OCI-LY1 (cell line): ENCODE measurements around the gene TNNT3.

ENCODE experiments used
- H2AFZ ChIP-seq: fragments of 200-600 bp; sonication (generic), shearing (Covaris generic); 2 replicates; pipeline ENCODE4 v1.6.0; 2014; ENCODE audit warnings: antibody characterized with exemption, mild to moderate bottlenecking, low read length
- H3F3A ChIP-seq: fragments of 200-600 bp; sonication (generic), shearing (Covaris generic); 2 replicates; pipeline ENCODE4 v1.6.0; 2014; ENCODE audit warnings: mild to moderate bottlenecking, antibody characterized with exemption, low read length, moderate library complexity; ENCODE audit not compliant: insufficient read depth
- H3K27ac ChIP-seq: fragments of 200-600 bp; sonication (generic); 2 replicates; pipeline ENCODE4 v1.5.1; 2014; ENCODE audit warnings: low read length, mixed run types, mild to moderate bottlenecking, low read depth; ENCODE audit not compliant: poor library complexity, severe bottlenecking
- H3K27me3 ChIP-seq: fragments of 200-600 bp; sonication (generic); 2 replicates; pipeline ENCODE4 v1.6.0; 2014; ENCODE audit warnings: antibody characterized with exemption, mild to moderate bottlenecking, low read length, moderate library complexity; ENCODE audit not compliant: insufficient read depth
- H3K36me3 ChIP-seq: fragments of 200-600 bp; sonication (generic); 2 replicates; pipeline ENCODE4 v1.6.1; 2014; ENCODE audit warnings: mild to moderate bottlenecking, antibody characterized with exemption, low read length, moderate library complexity, mixed read lengths; ENCODE audit not compliant: insufficient read depth
- H3K4me1 ChIP-seq: fragments of 200-600 bp; sonication (generic); 2 replicates; pipeline ENCODE4 v1.5.1; 2014; ENCODE audit warnings: mild to moderate bottlenecking, low read length, moderate library complexity; ENCODE audit not compliant: insufficient read depth, severe bottlenecking
- H3K4me2 ChIP-seq: fragments of 200-600 bp; sonication (generic), shearing (Covaris generic); 2 replicates; pipeline ENCODE4 v1.6.1; 2014; ENCODE audit warnings: low read length
- H3K4me3 ChIP-seq: fragments of 200-600 bp; sonication (generic); 2 replicates; pipeline ENCODE4 v1.5.1; 2014; ENCODE audit warnings: low read length, low read depth, mild to moderate bottlenecking, mixed read lengths; ENCODE audit not compliant: poor library complexity, severe bottlenecking
- H3K79me2 ChIP-seq: fragments of 200-600 bp; shearing (Covaris generic); 2 replicates; pipeline ENCODE4 v1.6.1; 2016; ENCODE audit warnings: mixed run types, low read length, mixed read lengths; ENCODE audit not compliant: insufficient read depth
- H3K9ac ChIP-seq: fragments of 200-600 bp; sonication (generic), shearing (Covaris generic); 2 replicates; pipeline ENCODE4 v1.6.1; 2014; ENCODE audit warnings: mild to moderate bottlenecking, low read length, mixed read lengths
- H3K9me2 ChIP-seq: fragments of 200-600 bp; sonication (generic), shearing (Covaris generic); 2 replicates; pipeline ENCODE4 v1.6.1; 2014; ENCODE audit warnings: low read depth, mild to moderate bottlenecking, low read length, mixed read lengths
- H3K9me3 ChIP-seq: fragments of 200-600 bp; shearing (Covaris generic); 2 replicates; pipeline ENCODE4 v1.6.1; 2014; ENCODE audit warnings: low read length, mixed read lengths
- H4K20me1 ChIP-seq: fragments of 200-600 bp; sonication (generic), shearing (Covaris generic); 2 replicates; pipeline ENCODE4 v1.6.0; 2016; ENCODE audit warnings: mild to moderate bottlenecking, low read length; ENCODE audit not compliant: insufficient read depth
- CTCF ChIP-seq: fragments of 200-600 bp; sonication (generic), shearing (Covaris generic); IDR thresholded peaks from 2 replicates; pipeline ENCODE4 v1.5.1; 2017; ENCODE audit warnings: mild to moderate bottlenecking, antibody characterized with exemption, low read length, moderate library complexity, mixed read lengths
- EZH2 ChIP-seq: fragments of 200-600 bp; sonication (generic), shearing (Covaris generic); IDR thresholded peaks from 2 replicates; pipeline ENCODE4 v1.8.0; 2017; ENCODE audit warnings: borderline replicate concordance, mixed run types, mild to moderate bottlenecking, antibody characterized with exemption, low read length, moderate library complexity, mixed read lengths

Gene TNNT3

GRCh38 chr11:1932681-1933080 is 13.2 kb downstream of the TNNT3 start:
- Histone ChIP-seq H2AFZ (no peak overlapping the region), H3K9me2 (no peaks in the 10 kb centered on the region), H3K9me3 (no peaks in the 10 kb centered on the region), H3K4me2 (no peak overlapping the region), H3K27me3 (no peaks in the 10 kb centered on the region), H3K4me3 (no peak overlapping the region), H3K36me3 (no peaks in the 10 kb centered on the region), H3K9ac (no peak overlapping the region), H3K27ac (no peak overlapping the region), H3K79me2 (no peaks in the 10 kb centered on the region), H3F3A (no peaks in the 10 kb centered on the region), H3K4me1 (no peaks in the 10 kb centered on the region), H4K20me1 (no peaks in the 10 kb centered on the region)
- TF ChIP-seq EZH2 = no peak
- TF ChIP-seq CTCF = no peak

DNA sequence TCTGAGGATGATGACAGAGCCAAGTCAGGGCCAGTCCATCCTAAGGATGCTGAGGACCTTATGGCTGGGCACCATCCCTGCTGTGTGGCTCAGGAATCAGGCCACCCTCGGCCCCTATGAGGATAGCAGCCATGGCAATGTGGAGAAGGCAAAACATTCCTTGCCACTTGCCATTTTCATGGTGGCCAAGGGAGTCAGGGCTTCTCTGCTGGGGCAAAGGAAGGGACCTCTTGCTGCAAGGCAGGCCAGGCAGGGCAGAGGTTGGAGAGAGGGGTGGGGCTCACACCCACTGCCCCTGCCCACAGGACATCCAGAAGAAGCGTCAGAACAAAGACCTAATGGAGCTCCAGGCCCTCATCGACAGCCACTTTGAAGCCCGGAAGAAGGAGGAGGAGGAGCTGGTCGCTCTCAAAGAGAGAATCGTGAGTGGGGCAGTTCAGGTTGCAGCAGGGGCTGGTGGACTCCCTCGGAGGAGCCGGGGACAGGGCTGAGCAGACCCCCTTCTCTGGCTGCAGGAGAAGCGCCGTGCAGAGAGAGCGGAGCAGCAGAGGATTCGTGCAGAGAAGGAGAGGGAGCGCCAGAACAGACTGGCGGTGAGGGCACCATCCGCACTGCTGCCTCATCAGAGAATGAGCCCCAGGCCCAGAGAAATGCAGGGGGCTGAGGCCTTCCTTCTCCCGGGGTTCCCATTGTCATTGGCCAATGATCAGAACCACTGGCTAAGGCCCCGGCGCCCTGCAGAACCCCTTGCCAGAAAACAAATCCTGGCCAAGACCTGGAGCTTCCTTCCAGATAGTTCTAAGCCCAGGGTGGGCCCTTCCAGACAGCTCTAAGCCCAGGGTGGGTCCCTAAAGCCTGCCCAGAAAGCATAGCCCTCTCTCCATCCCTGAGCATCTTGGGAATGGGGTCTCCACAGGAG is 14.2 kb downstream of the TNNT3 start:
- no peak overlapping the region for H3K4me2 ChIP-seq
- H3K9me3 ChIP-seq = no peaks in the 10 kb centered on the region
- no peaks in the 10 kb centered on the region for H3K4me1 ChIP-seq
- H3F3A ChIP-seq = no peaks in the 10 kb centered on the region
- H3K9me2 ChIP-seq = no peaks in the 10 kb centered on the region
- H2AFZ ChIP-seq = no peak overlapping the region
- no peaks in the 10 kb centered on the region for H4K20me1 ChIP-seq
- H3K79me2 ChIP-seq = no peaks in the 10 kb centered on the region
- H3K4me3 ChIP-seq = no peak overlapping the region
- no peaks in the 10 kb centered on the region for H3K36me3 ChIP-seq
- no peak overlapping the region for H3K9ac ChIP-seq
- no peak for TF ChIP-seq CTCF
- TF ChIP-seq EZH2 = no peak
- H3K27me3 ChIP-seq = no peaks in the 10 kb centered on the region
- no peak overlapping the region for H3K27ac ChIP-seq

DNA sequence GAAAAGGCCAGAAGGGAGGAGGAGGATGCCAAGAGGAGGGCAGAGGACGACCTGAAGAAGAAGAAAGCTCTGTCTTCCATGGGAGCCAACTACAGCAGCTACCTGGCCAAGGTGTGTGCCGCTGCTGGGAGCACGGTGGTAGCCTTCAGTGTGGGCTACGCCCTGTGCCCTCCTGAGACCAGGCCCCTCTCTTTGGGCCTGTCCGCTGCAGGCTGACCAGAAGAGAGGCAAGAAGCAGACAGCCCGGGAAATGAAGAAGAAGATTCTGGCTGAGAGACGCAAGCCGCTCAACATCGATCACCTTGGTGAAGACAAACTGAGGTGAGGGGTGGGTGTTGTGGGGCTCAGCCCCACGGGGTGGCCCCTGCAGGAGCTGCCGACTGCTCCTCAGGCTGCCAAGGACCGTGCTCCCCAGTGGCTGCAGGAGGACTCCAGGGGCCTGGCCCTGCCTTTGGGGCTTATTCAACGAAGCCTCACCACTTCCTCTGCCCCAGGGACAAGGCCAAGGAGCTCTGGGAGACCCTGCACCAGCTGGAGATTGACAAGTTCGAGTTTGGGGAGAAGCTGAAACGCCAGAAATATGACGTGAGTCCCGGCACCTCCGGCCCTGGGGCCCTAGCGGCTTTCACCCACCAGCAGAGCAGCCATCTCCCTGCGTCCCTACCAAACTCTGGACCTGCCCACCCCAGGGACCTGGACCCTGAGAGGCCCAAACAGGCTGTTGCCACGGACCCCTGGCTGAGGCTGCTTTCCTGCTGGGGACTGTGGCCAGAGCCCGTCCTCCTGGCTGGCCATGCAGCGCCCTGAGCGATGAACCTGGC is 15.0 kb downstream of the TNNT3 start:
- H4K20me1 ChIP-seq = no peaks in the 10 kb centered on the region
- H3K4me2 ChIP-seq = no peak overlapping the region

More for the DNA sequence above, 15.0 kb downstream of the TNNT3 start:
- no peak overlapping the region for H3K27ac ChIP-seq
- no peak overlapping the region for H3K9ac ChIP-seq
- H3K9me2 ChIP-seq = no peaks in the 10 kb centered on the region
- no peaks in the 10 kb centered on the region for H3K27me3 ChIP-seq
- H2AFZ ChIP-seq = no peak overlapping the region
- H3K36me3 ChIP-seq = no peaks in the 10 kb centered on the region
- no peaks in the 10 kb centered on the region for H3K9me3 ChIP-seq
- no peaks in the 10 kb centered on the region for H3K4me1 ChIP-seq
- TF ChIP-seq EZH2 = no peak
- no peak for TF ChIP-seq CTCF
- H3F3A ChIP-seq = no peaks in the 10 kb centered on the region
- no peak overlapping the region for H3K4me3 ChIP-seq
- no peaks in the 10 kb centered on the region for H3K79me2 ChIP-seq
